Measurements from ENCODE around the gene ZNF821.
"Not testable (repeated sequence)": the region's sequence is repeated elsewhere in the genome, so short reads cannot be mapped to it uniquely, and the experiment has no call there.

GRCh38 chr16:71817155-71817500, 66.9 kb downstream of the ZNF821 start:
- not testable (repeated sequence) for TF ChIP-seq CTCF, POLR2A, POLR2AphosphoS5 (IDR thresholded peaks at IDR 0.05)

Data from breast epithelium (tissue), 3 donors.